Pulmonary artery endothelial cell (primary cell): ENCODE results near the gene CLUH. TPM values are rescaled to one million over a fixed set of nuclear protein-coding genes. Genes with fewer than 3 reads are reported as not detected.

Experiments used
- total RNA-seq: library from RNA; depleted of rRNA; stranded (reverse); fragments of >200 nt; gene quantifications from 2 replicates; pipeline ENCODE4 v1.2.3, GENCODE V29; 2014

Gene CLUH
- total RNA-seq, 1 donor from 2014 or later: 71.6 TPM

Other genes starting within 250 kb of the CLUH start
- 12.7 and 18.1 TPM in 2 replicates for gene METTL16, start 199.9 kb downstream of the CLUH start, total RNA-seq
- gene PAFAH1B1, start 118.1 kb downstream of the CLUH start, total RNA-seq: 78.7 and 116 TPM in 2 replicates
- gene CCDC92B, start 37.9 kb upstream of the CLUH start, total RNA-seq: not detected in 2 replicates
- 6.1 and 7.5 TPM in 2 replicates for gene RAP1GAP2, start 84.7 kb upstream of the CLUH start, total RNA-seq